ENCODE results near the gene OPCML.

Gene OPCML

GRCh38 chr11:133082453-133082781, 449.9 kb downstream of the OPCML start:
- no peak for TF ChIP-seq CTCF (conservative IDR thresholded peaks at IDR 0.05; ENCODE audit: low read depth)
- POLR2A ChIA-PET (ENCODE audit: low non-redundant PET), result no interaction called here
- CTCF ChIA-PET, result no interaction called here
- no peak overlapping the region for H3K27ac ChIP-seq
- no peak for DNase-seq (ENCODE audit: low spot score)

- POLR2A ChIA-PET (ENCODE audit: low non-redundant PET), result no interaction called here
- H3K27ac ChIP-seq, result no peak overlapping the region
- no peak for TF ChIP-seq CTCF (conservative IDR thresholded peaks at IDR 0.05; ENCODE audit: low read depth)
- DNase-seq (ENCODE audit: low spot score), result no peak
- CTCF ChIA-PET, result interaction anchor here (0.7 kb wide), 1 partner anchor 753 kb away, joined by 3 read pairs; no protein-coding TSS in a partner anchor
Observed at GRCh38 chr11:133081730-133082452, 450.4 kb downstream of the OPCML start.

- DNase-seq (ENCODE audit: low spot score), result no peak
- TF ChIP-seq CTCF (conservative IDR thresholded peaks at IDR 0.05; ENCODE audit: low read depth), result no peak
- no peak overlapping the region for H3K27ac ChIP-seq
- ChIA-PET CTCF (interaction anchor here (0.7 kb wide), 1 partner anchor 1322 kb away, joined by 4 read pairs; no protein-coding TSS in a partner anchor), POLR2A (ENCODE audit: low non-redundant PET) (no interaction called here)
Observed at GRCh38 chr11:133081020-133081419, 451.3 kb downstream of the OPCML start.

DNA sequence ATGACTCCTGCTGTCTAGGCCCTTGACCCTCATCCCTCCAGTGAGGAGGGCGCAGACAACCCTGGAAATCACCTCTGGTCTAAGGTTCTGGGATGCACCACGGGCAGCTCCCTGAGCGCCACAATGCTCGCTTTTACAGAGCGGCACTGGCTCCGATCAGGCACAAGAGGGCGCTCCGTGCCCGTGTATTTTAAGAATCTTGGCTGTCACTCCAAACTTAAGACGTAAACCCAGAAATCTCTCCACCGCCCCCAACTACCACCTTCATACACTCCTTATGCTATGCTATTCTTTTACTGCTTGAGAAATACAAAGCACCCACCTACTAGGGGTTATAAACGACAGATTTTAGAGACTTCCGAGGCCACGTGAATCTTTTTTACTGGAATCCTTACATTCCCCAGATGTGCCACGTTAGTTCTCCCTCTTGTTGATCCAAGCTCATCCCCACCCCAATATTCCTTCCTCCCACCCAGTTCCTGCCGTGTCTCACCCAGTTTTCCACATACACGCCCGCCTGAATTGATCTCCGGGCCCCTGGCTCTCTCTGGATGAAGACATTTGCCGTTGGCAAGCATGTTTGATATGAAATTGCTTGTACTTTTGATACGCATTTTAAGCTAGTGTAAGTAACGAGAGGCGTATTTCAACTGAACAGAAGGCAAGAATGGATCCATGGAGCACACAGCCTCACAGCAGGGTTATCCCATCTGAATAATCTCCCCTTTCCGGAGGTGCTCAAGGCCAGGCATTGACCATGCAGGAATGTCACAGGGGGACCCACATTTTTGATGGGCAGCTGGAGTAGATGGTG, 453.5 kb downstream of the OPCML start:
- no peak overlapping the region for H3K27ac ChIP-seq
- CTCF ChIA-PET, result interaction anchor here (0.6 to 2.1 kb wide), 10 partner anchors 9 to 1057 kb away, joined by 3 to 29 read pairs (median 4); no protein-coding TSS in a partner anchor
- POLR2A ChIA-PET (ENCODE audit: low non-redundant PET), result no interaction called here
- TF ChIP-seq CTCF (conservative IDR thresholded peaks at IDR 0.05; ENCODE audit: low read depth), result peak; percentile 74
- peak; percentile 21 for DNase-seq (ENCODE audit: low spot score)

DNA sequence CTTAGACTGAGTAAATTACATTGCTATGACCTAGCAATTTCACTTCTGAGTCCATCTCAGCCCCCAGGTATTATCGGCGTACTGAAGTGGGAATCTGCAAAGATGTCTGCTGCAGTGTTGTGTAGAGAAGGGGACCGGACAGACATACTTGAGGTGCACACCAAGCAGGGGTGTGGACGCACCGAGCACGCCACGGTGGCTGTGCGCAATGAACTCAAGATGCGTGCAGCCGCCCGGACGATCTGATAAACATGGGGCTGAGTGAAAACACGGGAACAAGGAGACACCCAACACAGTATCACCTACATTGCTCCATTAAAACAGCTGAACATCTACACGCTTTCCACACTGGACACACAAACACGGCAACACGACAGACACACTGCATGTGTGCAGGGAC, 454.3 kb downstream of the OPCML start:
- POLR2A ChIA-PET (ENCODE audit: low non-redundant PET), result no interaction called here
- CTCF ChIA-PET, result interaction anchor here (0.6 to 2.1 kb wide), 8 partner anchors 8 to 1058 kb away, joined by 3 to 29 read pairs (median 4); no protein-coding TSS in a partner anchor
- TF ChIP-seq CTCF (conservative IDR thresholded peaks at IDR 0.05; ENCODE audit: low read depth), result no peak
- H3K27ac ChIP-seq, result no peak overlapping the region
- DNase-seq (ENCODE audit: low spot score), result no peak

DNA sequence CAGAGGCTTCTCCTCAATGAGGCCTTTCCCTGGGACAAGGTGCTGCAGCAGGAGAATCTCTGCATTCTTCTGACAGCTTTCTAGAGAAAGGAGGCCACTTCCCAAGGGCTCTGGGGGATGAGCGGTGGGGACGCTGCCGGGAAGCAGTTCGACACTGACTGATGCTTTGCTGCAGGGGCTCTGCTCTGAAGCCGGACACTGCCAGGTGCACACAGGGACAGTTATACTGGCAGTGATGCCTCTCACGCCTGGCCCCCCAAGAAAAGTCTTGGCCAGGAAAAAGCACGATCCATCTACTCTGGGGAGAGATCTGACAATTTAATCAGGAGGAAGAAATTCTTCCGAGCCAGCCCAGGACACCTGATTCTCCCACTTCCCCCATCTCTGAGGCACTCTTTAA, 456.9 kb downstream of the OPCML start:
- CTCF ChIA-PET, result no interaction called here

More for the DNA sequence above, 456.9 kb downstream of the OPCML start:
- no peak for DNase-seq (ENCODE audit: low spot score)
- TF ChIP-seq CTCF (conservative IDR thresholded peaks at IDR 0.05; ENCODE audit: low read depth), result no peak
- no peak overlapping the region for H3K27ac ChIP-seq
- POLR2A ChIA-PET (ENCODE audit: low non-redundant PET), result no interaction called here
